NCI-H2081 treated with DMSO at 0.1 percent for 48 hours (cell line): Measurements from ENCODE around the gene HOXB4.

Source experiments
- DNase-seq: peaks from one replicate; lab custom pipeline; 2025; lab: John Stamatoyannopoulos, UW

Gene HOXB4

GRCh38 chr17:48559122-48559839, 18.9 kb downstream of the HOXB4 start:
- DNase-seq = no peak

- DNase-seq = no peak
Measured at GRCh38 chr17:48558831-48559121, 19.4 kb downstream of the HOXB4 start.

GRCh38 chr17:48558057-48558830, 19.9 kb downstream of the HOXB4 start:
- DNase-seq = no peak

- DNase-seq = no peak
Measured at GRCh38 chr17:48556576-48557401, 21.4 kb downstream of the HOXB4 start.

GRCh38 chr17:48556229-48556575, 21.9 kb downstream of the HOXB4 start:
- no peak for DNase-seq

- DNase-seq = peak; percentile 83
Measured at GRCh38 chr17:48555258-48556228, 22.6 kb downstream of the HOXB4 start.

GRCh38 chr17:48554412-48555257, 23.5 kb downstream of the HOXB4 start:
- DNase-seq = no peak

- DNase-seq = no peak
Measured at GRCh38 chr17:48553826-48554225, 24.3 kb downstream of the HOXB4 start.

- no peak for DNase-seq
Measured at GRCh38 chr17:48553190-48553547, 25.0 kb downstream of the HOXB4 start.

- no peak for DNase-seq
Measured at GRCh38 chr17:48552466-48553189, 25.5 kb downstream of the HOXB4 start.

- DNase-seq = no peak
Measured at GRCh38 chr17:48551596-48552465, 26.3 kb downstream of the HOXB4 start.

- no peak for DNase-seq
Measured at GRCh38 chr17:48551214-48551555, 27.0 kb downstream of the HOXB4 start.

GRCh38 chr17:48550502-48551213, 27.5 kb downstream of the HOXB4 start:
- DNase-seq = no peak

GRCh38 chr17:48549914-48550501, 28.1 kb downstream of the HOXB4 start:
- no peak for DNase-seq

GRCh38 chr17:48549281-48549630, 28.9 kb downstream of the HOXB4 start:
- no peak for DNase-seq

GRCh38 chr17:48548523-48549280, 29.4 kb downstream of the HOXB4 start:
- DNase-seq = no peak

- no peak for DNase-seq
Measured at GRCh38 chr17:48547808-48548522, 30.2 kb downstream of the HOXB4 start.
